ENCODE results near the gene RPL15. TPM values are rescaled to one million over a fixed set of nuclear protein-coding genes. Genes with fewer than 3 reads are reported as not detected.

The RPL15 gene
- polyA plus RNA-seq, 2 of the 4 experiments (the other 2 are of a cell fraction): 2,178 to 2,933 TPM

- ChIA-PET CTCF (interaction anchor here (1.2 to 1.5 kb wide), 2 partner anchors 10 to 19 kb away, joined by 3 to 4 read pairs; no protein-coding TSS in a partner anchor), POLR2A (interaction anchor here (1.2 kb wide), 1 partner anchor 23 kb away, joined by 3 read pairs; no protein-coding TSS in a partner anchor)
- FAIRE-seq (no peak), DNase-seq (ENCODE audit: low read depth in 1 of 2, low spot score in 1 of 2) (no peak), ATAC-seq (peak; percentile 6 to 20; a peak in 3 of 6 replicates)
- WGBS (ENCODE audit: missing lambda C conversion rate): 81% methylated on average over 2 of the region's 2 CpGs
- H3K9me3 ChIP-seq: no peaks in the 10 kb centered on the region
- no peak overlapping the region for H3K27ac ChIP-seq
- no peak overlapping the region for H3K4me3 ChIP-seq
- H3K4me2 ChIP-seq: no peak overlapping the region
- TF ChIP-seq TFCP2L1 (CRISPR knock-in tag; IDR thresholded peaks at IDR 0.05) (no peak), RCOR1 (IDR thresholded peaks at IDR 0.05; ENCODE audit: low read depth, low read length) (no peak), HOXB5 (CRISPR knock-in tag; IDR thresholded peaks at IDR 0.05) (no peak), EHF (CRISPR knock-in tag; IDR thresholded peaks at IDR 0.05) (no peak), REST (IDR thresholded peaks at IDR 0.05) (no peak), RAD21 (conservative IDR thresholded peaks at IDR 0.05 in 1 of 2, IDR thresholded peaks at IDR 0.05 in 1 of 2) (no peak), NPAS2 (CRISPR knock-in tag; IDR thresholded peaks at IDR 0.05; ENCODE audit: borderline replicate concordance) (no peak), MYC (IDR thresholded peaks at IDR 0.05; ENCODE audit: borderline replicate concordance, low read length) (no peak), KDM1A (IDR thresholded peaks at IDR 0.05; ENCODE audit: low read depth) (no peak), RFX5 (IDR thresholded peaks at IDR 0.05) (no peak), ZC3H11A (IDR thresholded peaks at IDR 0.05) (no peak), JUN (IDR thresholded peaks at IDR 0.05) (no peak), ESRRA (IDR thresholded peaks at IDR 0.05; ENCODE audit: borderline replicate concordance, low read length) (no peak), JUNB (IDR thresholded peaks at IDR 0.05) (no peak), CEBPB (IDR thresholded peaks at IDR 0.05) (no peak), POLR2A (IDR thresholded peaks at IDR 0.05; ENCODE audit: low read length) (no peak), MAZ (IDR thresholded peaks at IDR 0.05; ENCODE audit: borderline replicate concordance, low read depth, low read length) (no peak), FOSL2 (IDR thresholded peaks at IDR 0.05) (no peak), FOSL2 (CRISPR knock-in tag; IDR thresholded peaks at IDR 0.05) (no peak)
- TF ChIP-seq, protein P1, sequence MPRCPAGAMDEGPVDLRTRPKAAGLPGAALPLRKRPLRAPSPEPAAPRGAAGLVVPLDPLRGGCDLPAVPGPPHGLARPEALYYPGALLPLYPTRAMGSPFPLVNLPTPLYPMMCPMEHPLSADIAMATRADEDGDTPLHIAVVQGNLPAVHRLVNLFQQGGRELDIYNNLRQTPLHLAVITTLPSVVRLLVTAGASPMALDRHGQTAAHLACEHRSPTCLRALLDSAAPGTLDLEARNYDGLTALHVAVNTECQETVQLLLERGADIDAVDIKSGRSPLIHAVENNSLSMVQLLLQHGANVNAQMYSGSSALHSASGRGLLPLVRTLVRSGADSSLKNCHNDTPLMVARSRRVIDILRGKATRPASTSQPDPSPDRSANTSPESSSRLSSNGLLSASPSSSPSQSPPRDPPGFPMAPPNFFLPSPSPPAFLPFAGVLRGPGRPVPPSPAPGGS (IDR thresholded peaks at IDR 0.05): no peak
- peaks cover 42% of the 10 kb centered on the region for H3K4me1 ChIP-seq
Observed at GRCh38 chr3:23923786-23924185, 6.9 kb downstream of the RPL15 start.

DNA sequence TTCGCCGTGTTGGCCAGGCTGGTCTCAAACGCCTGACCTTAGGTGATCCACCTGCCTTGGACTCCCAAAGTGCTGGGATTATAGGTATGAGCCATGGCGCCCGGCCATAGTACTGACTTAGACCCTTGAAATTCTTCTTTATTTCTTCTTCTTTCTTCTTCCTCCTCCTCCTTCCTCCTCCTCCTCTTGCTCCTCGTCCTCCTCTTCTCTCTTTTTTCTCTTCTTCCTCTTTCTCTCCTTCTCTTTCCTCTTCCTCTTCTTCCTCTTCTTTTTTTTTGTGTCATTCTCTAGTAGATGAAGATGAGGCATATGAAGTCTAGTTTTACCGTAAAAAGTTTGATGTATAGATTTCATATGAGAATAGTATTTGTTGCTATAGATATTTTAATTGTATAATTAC is 9.3 kb downstream of the RPL15 start:
- peaks cover 23% of the 10 kb centered on the region for H3K4me1 ChIP-seq
- no peak overlapping the region for H3K4me2 ChIP-seq
- TF ChIP-seq RNF2 (IDR thresholded peaks at IDR 0.05; ENCODE audit: borderline replicate concordance, low read depth): no peak
- TF ChIP-seq, protein P2, sequence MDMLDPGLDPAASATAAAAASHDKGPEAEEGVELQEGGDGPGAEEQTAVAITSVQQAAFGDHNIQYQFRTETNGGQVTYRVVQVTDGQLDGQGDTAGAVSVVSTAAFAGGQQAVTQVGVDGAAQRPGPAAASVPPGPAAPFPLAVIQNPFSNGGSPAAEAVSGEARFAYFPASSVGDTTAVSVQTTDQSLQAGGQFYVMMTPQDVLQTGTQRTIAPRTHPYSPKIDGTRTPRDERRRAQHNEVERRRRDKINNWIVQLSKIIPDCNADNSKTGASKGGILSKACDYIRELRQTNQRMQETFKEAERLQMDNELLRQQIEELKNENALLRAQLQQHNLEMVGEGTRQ (IDR thresholded peaks at IDR 0.05): no peak
- no peak for TF ChIP-seq RARB (CRISPR knock-in tag; IDR thresholded peaks at IDR 0.05)
- no peak for TF ChIP-seq FOSL2 (IDR thresholded peaks at IDR 0.05)
- no peak for TF ChIP-seq FOSL2 (CRISPR knock-in tag; IDR thresholded peaks at IDR 0.05)
- TF ChIP-seq MAFK (IDR thresholded peaks at IDR 0.05; ENCODE audit: partially characterized antibody): no peak
- TF ChIP-seq HOXB5 (CRISPR knock-in tag; IDR thresholded peaks at IDR 0.05): no peak
- TF ChIP-seq FOSB (CRISPR knock-in tag; IDR thresholded peaks at IDR 0.05): no peak
- TF ChIP-seq CHD2 (IDR thresholded peaks at IDR 0.05; ENCODE audit: low read length, partially characterized antibody): no peak
- TF ChIP-seq REST (IDR thresholded peaks at IDR 0.05): no peak
- no peak for TF ChIP-seq NR3C1 (IDR thresholded peaks at IDR 0.05)
- no peak for TF ChIP-seq CHD4 (IDR thresholded peaks at IDR 0.05; ENCODE audit: borderline replicate concordance)
- no peak for TF ChIP-seq HEYL (CRISPR knock-in tag; IDR thresholded peaks at IDR 0.05)
- POLR2A ChIA-PET: interaction anchor here (1.1 to 4.3 kb wide), 2 partner anchors 10 to 20 kb away, joined by 4 to 49 read pairs; partner anchors contain the start of genes NKIRAS1 and RPL15
- 88% methylated on average over 7 of the region's 7 CpGs for WGBS (ENCODE audit: missing lambda C conversion rate)
- no peak overlapping the region for H3K4me3 ChIP-seq
- H3K27ac ChIP-seq: no peak overlapping the region
- CTCF ChIA-PET: interaction anchor here (0.6 to 1.4 kb wide), 3 partner anchors 12 to 71 kb away, joined by 3 to 4 read pairs (median 3); no protein-coding TSS in a partner anchor
- ATAC-seq (no peak), DNase-seq (ENCODE audit: low read depth in 1 of 2, low spot score in 1 of 2) (no peak), FAIRE-seq (no peak)
- H3K9me3 ChIP-seq: no peaks in the 10 kb centered on the region
